ENCODE data around the gene IL1A.

DNA sequence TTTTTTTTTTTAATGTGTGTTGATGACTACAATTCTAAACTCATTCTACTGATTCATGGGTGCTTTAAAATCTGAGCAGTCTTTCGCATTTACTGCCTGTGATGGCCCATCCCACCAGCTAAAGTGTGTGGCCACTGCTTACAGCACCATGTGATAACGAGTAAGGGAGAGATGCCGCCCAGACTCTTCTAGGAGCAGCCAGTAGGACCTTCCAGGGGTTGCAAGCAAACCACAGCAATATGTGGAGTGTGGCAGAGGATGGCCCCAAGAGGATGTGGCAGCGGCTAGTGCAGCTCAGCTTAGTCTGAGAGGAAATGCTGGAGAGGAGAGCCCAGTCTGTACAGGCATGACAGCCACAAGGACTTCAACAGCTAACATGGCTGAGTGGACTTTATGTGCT, 37.4 kb upstream of the IL1A start:
- TF ChIP-seq NFIC (IDR thresholded peaks at IDR 0.05; ENCODE audit: borderline replicate concordance) (no peak), MXI1 (IDR thresholded peaks at IDR 0.05; ENCODE audit: low read depth, low read length) (no peak), RFX5 (IDR thresholded peaks at IDR 0.05; ENCODE audit: low read length) (no peak), POLR2AphosphoS5 (IDR thresholded peaks at IDR 0.05; ENCODE audit: low read depth, low read length) (no peak)
- TF ChIP-seq, protein P1, sequence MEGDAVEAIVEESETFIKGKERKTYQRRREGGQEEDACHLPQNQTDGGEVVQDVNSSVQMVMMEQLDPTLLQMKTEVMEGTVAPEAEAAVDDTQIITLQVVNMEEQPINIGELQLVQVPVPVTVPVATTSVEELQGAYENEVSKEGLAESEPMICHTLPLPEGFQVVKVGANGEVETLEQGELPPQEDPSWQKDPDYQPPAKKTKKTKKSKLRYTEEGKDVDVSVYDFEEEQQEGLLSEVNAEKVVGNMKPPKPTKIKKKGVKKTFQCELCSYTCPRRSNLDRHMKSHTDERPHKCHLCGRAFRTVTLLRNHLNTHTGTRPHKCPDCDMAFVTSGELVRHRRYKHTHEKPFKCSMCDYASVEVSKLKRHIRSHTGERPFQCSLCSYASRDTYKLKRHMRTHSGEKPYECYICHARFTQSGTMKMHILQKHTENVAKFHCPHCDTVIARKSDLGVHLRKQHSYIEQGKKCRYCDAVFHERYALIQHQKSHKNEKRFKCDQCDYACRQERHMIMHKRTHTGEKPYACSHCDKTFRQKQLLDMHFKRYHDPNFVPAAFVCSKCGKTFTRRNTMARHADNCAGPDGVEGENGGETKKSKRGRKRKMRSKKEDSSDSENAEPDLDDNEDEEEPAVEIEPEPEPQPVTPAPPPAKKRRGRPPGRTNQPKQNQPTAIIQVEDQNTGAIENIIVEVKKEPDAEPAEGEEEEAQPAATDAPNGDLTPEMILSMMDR (IDR thresholded peaks at IDR 0.05) = no peak
